ENCODE measurements around the gene HNRNPUL2. TPM values are rescaled to one million over a fixed set of nuclear protein-coding genes. Genes with fewer than 3 reads are reported as not detected.

HNRNPUL2 gene
- total and polyA plus RNA-seq, 9 of the 15 experiments (the other 6 are each of a cell fraction or from before 2014, with no cell fraction given): 0.89 to 44.3 (median 15.2) TPM

DNA sequence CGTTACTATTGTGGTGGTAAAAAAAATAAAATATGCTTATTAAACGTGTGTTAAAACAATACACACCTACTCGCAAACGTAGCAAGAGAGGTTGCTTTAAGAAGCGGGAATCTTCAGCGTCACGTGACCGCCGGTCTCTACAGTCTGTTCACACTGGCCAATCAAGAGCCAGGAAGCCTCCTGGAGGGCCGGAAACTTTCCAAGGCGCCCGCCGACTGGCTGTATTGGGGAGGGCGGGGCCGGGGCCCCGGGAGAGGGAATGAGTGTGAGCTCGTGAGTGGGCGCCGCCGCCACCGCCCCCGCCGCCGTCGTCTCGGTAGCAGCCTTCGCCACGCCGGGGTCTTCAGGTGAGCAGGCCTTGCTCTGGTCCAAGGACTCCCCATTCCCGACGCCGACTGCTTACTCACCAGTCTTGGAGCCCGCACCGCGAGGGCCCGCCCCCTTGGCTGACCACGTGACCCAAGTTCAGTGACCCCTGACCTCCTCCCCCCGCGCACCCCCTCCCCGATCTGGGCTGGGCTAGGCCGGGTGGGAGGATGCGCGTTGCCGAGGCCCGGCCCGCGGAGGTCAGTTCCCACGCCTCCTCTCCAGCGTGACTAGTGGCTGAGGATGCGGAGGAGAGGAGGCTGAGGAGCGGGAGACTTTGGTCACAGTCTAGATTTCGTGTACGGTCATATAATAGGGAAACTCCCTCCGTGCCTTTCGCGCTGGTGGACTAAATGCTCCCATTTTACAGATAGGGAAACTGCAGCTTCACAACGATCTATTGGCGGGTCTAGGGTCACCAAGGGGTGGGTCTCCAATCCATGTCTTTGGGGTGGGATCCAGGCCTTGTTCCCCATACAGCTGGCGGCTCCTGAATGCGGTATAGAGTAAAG is 44.1 kb upstream of the HNRNPUL2 start, which contains the start of gene TAF6L (continued):
- TF ChIP-seq, protein P1, sequence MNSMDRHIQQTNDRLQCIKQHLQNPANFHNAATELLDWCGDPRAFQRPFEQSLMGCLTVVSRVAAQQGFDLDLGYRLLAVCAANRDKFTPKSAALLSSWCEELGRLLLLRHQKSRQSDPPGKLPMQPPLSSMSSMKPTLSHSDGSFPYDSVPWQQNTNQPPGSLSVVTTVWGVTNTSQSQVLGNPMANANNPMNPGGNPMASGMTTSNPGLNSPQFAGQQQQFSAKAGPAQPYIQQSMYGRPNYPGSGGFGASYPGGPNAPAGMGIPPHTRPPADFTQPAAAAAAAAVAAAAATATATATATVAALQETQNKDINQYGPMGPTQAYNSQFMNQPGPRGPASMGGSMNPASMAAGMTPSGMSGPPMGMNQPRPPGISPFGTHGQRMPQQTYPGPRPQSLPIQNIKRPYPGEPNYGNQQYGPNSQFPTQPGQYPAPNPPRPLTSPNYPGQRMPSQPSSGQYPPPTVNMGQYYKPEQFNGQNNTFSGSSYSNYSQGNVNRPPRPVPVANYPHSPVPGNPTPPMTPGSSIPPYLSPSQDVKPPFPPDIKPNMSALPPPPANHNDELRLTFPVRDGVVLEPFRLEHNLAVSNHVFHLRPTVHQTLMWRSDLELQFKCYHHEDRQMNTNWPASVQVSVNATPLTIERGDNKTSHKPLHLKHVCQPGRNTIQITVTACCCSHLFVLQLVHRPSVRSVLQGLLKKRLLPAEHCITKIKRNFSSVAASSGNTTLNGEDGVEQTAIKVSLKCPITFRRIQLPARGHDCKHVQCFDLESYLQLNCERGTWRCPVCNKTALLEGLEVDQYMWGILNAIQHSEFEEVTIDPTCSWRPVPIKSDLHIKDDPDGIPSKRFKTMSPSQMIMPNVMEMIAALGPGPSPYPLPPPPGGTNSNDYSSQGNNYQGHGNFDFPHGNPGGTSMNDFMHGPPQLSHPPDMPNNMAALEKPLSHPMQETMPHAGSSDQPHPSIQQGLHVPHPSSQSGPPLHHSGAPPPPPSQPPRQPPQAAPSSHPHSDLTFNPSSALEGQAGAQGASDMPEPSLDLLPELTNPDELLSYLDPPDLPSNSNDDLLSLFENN (IDR thresholded peaks at IDR 0.05; ENCODE audit: low read depth in 2 of 2, low read length in 2 of 2): no peak
- TF ChIP-seq BCOR (IDR thresholded peaks at IDR 0.05) (peak; percentile 97), FOSL1 (tag; conservative IDR thresholded peaks at IDR 0.05) (peak; percentile 42), CREB1 (IDR thresholded peaks at IDR 0.05) (0 out of 2 replicates have a peak, but pooled peaks have one; percentile 34), CREB1 (CRISPR knock-in tag; IDR thresholded peaks at IDR 0.05) (no peak; the same call in 1 of the 2 replicates), GATAD2A (IDR thresholded peaks at IDR 0.05) (peak; percentile 87; the same call in 1 of the 2 replicates), NONO (IDR thresholded peaks at IDR 0.05; ENCODE audit: low read depth in 2 of 2, low read length in 1 of 2) (0 out of 4 replicates have a peak, but pooled peaks of 1 of the 2 experiments have one; percentile 13), DMBX1 (CRISPR knock-in tag; IDR thresholded peaks at IDR 0.05; ENCODE audit: borderline replicate concordance) (no peak)
